Right lobe of liver (tissue), 4 donors: Measurements from ENCODE around the gene TARS1.
"Not testable (repeated sequence)": the region's sequence is repeated elsewhere in the genome, so short reads cannot be mapped to it uniquely, and the experiment has no call there.

Experiments used
- POLR2A ChIP-seq: fragments of 450-650 bp; IDR thresholded peaks from one replicate; pipeline ENCODE4 v1.6.1; 2017; ENCODE audit warnings: antibody characterized with exemption, mild to moderate bottlenecking
- TF ChIP-seq, protein P1 (sequence below), 4 donors: fragments of 200-600 bp in 3 of 4; fragments of 450-650 bp in 1 of 4; IDR thresholded peaks; one replicate each; pipeline versions ENCODE4 v1.5.1 to v1.8.0; 2016 to 2022; ENCODE audit warnings: antibody characterized with exemption in 4 of 4, mild to moderate bottlenecking in 2 of 4
- donor health status: DM: no; HTN: no; CAD: no.
- donor health status: DM: no; HTN: no; CAD: no.
- donor health status: DM: no; HTN: yes; CAD: no.

DNA sequence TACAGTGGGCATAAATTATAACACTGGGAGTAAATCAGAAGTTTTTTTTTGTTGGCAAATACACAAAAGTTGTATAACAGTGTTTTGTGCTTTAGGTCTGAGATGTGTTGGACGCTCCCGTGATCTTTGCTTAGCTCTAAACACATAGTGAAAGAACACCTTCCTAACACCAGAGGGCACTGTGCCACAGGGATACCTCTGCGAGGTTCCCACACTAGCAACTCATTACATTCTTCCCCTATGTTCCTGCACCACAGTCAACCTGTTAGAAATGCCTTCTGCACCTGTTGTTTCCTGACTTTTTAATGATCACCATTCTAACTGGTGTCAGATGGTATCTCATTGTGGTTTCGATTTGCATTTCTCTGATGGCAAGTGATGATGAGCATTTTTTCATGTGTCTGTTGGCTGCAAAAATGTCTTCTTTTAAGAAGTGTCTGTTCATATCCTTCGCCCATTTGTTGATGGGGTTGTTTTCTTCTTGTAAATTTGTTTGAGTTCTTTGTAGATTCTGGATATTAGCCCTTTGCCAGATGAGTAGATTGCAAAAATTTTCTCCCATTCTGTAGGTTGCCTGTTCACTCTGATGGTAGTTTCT, 4.8 kb upstream of the TARS1 start:
- TF ChIP-seq, protein P1, sequence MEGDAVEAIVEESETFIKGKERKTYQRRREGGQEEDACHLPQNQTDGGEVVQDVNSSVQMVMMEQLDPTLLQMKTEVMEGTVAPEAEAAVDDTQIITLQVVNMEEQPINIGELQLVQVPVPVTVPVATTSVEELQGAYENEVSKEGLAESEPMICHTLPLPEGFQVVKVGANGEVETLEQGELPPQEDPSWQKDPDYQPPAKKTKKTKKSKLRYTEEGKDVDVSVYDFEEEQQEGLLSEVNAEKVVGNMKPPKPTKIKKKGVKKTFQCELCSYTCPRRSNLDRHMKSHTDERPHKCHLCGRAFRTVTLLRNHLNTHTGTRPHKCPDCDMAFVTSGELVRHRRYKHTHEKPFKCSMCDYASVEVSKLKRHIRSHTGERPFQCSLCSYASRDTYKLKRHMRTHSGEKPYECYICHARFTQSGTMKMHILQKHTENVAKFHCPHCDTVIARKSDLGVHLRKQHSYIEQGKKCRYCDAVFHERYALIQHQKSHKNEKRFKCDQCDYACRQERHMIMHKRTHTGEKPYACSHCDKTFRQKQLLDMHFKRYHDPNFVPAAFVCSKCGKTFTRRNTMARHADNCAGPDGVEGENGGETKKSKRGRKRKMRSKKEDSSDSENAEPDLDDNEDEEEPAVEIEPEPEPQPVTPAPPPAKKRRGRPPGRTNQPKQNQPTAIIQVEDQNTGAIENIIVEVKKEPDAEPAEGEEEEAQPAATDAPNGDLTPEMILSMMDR (IDR thresholded peaks at IDR 0.05), result peak; percentile 77 to 89 (median 84)
- not testable (repeated sequence) for TF ChIP-seq POLR2A
